WERI-Rb-1 (cell line): ENCODE data around the gene CCT7.

ENCODE experiments used
- DNase-seq: peaks from one replicate; pipeline ENCODE4 v3.0.0-alpha.2; 2020
- H3K27ac ChIP-seq: fragments of 250-450 bp; sonication (Bioruptor Pico); 2 replicates; pipeline ENCODE4 v1.5.1; 2020; ENCODE audit warnings: mild to moderate bottlenecking, moderate library complexity
- H3K27me3 ChIP-seq: fragments of 250-450 bp; sonication (Bioruptor Pico); 2 replicates; pipeline ENCODE4 v1.5.1; 2021; ENCODE audit warnings: mild to moderate bottlenecking, low read depth, moderate library complexity; ENCODE audit not compliant: insufficient read depth, severe bottlenecking
- H3K36me3 ChIP-seq: fragments of 250-450 bp; sonication (Bioruptor Pico); 2 replicates; pipeline ENCODE4 v1.5.1; 2020; ENCODE audit warnings: mild to moderate bottlenecking, moderate library complexity
- H3K4me3 ChIP-seq: 2 replicates; pipeline ENCODE4 v1.5.1; 2011; ENCODE audit warnings: low read depth, mild to moderate bottlenecking, control low read depth, low read length
- H3K9me3 ChIP-seq: fragments of 250-450 bp; sonication (Bioruptor Pico); 2 replicates; pipeline ENCODE4 v1.5.1; 2021; ENCODE audit warnings: mild to moderate bottlenecking, moderate library complexity; ENCODE audit not compliant: severe bottlenecking
- TF ChIP-seq, protein P1 (sequence below): IDR thresholded peaks from 2 replicates; pipeline ENCODE4 v1.5.1; 2011; ENCODE audit warnings: low read depth, mild to moderate bottlenecking, control low read depth, inconsistent platforms, low read length

The CCT7 gene

DNA sequence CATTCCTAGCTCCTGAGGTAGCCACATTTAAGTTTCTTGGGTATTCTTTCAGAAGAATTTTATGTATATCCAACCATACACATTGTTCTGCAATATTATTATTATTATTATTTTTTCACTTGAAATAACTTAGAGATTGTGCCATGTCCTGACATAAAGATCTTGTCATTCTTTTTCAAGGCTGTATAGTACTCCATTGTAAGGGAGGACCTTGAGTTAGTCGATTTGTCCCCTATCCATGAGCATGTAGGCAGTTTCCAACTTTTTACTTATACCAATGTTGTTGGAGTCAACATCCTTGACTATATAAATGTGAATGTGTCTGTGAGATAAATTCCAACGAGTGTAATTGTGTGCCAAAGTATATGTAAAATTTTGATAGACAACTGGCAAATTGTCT, 60.1 kb downstream of the CCT7 start:
- Histone ChIP-seq H3K4me3 (no peak overlapping the region), H3K36me3 (no peaks in the 10 kb centered on the region), H3K9me3 (peaks cover 3% of the 10 kb centered on the region), H3K27ac (no peak overlapping the region), H3K27me3 (peaks cover 56% of the 10 kb centered on the region)
- TF ChIP-seq, protein P1, sequence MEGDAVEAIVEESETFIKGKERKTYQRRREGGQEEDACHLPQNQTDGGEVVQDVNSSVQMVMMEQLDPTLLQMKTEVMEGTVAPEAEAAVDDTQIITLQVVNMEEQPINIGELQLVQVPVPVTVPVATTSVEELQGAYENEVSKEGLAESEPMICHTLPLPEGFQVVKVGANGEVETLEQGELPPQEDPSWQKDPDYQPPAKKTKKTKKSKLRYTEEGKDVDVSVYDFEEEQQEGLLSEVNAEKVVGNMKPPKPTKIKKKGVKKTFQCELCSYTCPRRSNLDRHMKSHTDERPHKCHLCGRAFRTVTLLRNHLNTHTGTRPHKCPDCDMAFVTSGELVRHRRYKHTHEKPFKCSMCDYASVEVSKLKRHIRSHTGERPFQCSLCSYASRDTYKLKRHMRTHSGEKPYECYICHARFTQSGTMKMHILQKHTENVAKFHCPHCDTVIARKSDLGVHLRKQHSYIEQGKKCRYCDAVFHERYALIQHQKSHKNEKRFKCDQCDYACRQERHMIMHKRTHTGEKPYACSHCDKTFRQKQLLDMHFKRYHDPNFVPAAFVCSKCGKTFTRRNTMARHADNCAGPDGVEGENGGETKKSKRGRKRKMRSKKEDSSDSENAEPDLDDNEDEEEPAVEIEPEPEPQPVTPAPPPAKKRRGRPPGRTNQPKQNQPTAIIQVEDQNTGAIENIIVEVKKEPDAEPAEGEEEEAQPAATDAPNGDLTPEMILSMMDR: no peak
- DNase-seq: no peak

DNA sequence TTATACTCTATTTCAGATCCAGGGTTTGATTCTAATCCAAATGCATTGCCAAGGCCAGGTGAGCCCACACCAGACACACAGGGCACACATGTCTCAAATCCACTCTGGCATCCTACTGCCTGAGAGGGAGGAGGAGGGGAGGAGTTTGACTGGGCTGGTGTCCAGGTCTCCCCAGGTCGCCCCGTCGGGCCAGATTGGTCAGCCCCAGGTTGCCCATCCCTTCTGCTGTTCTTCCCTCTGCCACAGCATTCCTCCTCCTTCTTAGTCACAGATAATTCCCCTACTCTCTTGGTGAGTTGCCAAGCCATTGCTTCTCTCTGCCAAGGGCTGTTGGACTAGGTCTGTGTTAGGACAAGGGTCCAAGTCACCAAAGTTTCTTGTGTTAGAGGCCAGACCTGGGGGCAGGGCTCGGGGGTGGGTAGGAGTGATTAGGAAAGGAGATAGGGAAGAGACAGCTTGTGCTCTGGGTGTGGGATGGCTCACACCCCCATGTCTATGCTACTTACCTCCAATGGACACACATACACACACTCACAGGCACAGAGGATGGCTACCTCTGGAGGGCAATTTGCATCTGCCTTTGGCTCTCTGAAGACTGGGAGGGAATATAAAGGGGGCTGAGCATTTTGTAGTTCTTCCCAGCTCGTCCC, 61.8 kb downstream of the CCT7 start:
- TF ChIP-seq, protein P1: no peak
- DNase-seq: no peak
- no peak overlapping the region for H3K27ac ChIP-seq
- H3K4me3 ChIP-seq: no peak overlapping the region
- peaks cover 3% of the 10 kb centered on the region for H3K9me3 ChIP-seq
- H3K36me3 ChIP-seq: no peaks in the 10 kb centered on the region
- peaks cover 50% of the 10 kb centered on the region for H3K27me3 ChIP-seq

DNA sequence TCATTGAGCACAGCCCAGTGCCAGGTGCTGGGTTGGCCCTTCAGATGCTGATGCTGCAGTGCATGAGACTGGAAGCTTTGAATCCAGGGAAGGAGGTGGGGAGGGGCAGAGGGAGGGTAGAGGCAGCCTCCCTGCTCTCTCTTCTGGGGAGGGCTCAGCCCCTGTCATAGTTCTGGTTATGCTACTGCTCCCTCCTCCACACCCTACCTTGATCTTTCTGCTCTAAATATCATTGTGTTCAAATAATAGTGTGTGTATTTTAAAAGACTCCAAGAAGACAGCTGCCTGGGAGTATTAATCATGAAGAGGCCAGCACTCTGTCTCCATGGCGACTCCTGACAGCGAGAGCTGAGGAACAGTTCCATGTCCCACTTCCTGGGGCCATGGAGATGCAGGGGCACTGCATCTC, 63.0 kb downstream of the CCT7 start:
- H3K36me3 ChIP-seq: no peaks in the 10 kb centered on the region
- H3K27ac ChIP-seq: no peak overlapping the region
- TF ChIP-seq, protein P1: no peak
- H3K9me3 ChIP-seq: peaks cover 3% of the 10 kb centered on the region
- no peak for DNase-seq
- no peak overlapping the region for H3K4me3 ChIP-seq
- peaks cover 37% of the 10 kb centered on the region for H3K27me3 ChIP-seq

DNA sequence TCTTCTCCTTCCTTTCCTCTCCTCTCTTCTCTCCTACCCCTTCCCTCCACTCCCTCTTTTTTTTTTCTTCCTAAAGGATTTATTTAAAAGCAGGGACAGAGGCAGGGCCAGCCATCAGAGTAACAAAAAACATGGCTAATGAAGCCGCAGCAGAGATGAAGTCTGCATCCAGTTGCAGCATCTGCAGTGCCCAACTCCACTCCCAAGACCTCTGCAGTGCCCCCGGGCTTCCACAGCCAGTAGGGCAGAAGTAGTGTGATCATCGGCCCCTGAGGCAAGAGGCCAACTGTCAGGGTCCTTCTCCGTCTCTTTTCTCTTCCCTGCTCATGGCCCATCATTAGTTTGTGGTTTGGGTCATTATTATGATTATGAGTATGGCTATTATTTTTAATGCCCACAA, 63.5 kb downstream of the CCT7 start:
- Histone ChIP-seq H3K27me3 (peaks cover 33% of the 10 kb centered on the region), H3K4me3 (no peak overlapping the region), H3K36me3 (no peaks in the 10 kb centered on the region), H3K9me3 (peaks cover 3% of the 10 kb centered on the region), H3K27ac (no peak overlapping the region)
- DNase-seq: no peak
- TF ChIP-seq, protein P1: no peak

DNA sequence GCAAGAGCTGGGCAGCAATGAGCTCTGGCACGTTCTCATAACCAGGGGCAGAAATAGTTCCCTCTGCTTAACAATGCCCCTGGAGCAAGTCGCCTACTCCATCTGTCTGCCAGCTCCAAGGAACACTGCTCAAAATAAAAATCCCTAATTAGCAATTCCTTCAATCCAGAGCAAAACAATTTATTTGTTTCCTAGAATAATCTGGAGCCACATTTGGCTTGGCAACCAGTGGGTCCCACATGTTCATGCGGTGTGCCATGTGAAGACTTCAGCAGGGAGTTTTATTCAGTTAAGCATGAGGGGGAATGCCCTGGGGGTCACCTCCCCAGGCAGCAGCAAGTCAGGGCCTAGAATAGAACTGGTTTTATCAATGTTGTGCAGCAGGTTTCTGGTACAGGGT, 66.8 kb downstream of the CCT7 start:
- Histone ChIP-seq H3K36me3 (no peaks in the 10 kb centered on the region), H3K4me3 (no peak overlapping the region), H3K27ac (no peak overlapping the region), H3K9me3 (no peaks in the 10 kb centered on the region), H3K27me3 (peaks cover 4% of the 10 kb centered on the region)
- DNase-seq: no peak
- TF ChIP-seq, protein P1: no peak

DNA sequence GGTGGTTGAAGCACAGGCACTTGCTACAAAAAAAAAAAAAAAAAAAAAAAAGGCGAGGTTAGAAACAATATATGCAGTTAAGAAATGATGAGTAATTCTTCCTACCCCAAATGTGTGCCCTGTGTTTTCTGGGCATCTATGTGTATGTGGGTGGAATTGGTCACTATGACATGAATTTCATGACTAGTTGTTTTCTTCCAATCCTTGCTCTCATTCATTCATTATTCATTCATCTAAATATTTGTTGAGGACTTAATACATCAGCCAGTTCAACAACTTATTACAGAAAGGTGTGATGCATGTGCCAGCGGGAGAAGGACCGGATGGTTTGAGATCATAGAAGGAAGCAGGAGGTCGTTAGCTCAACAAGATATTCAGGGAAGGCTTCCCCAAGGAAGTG, 67.5 kb downstream of the CCT7 start:
- Histone ChIP-seq H3K36me3 (no peaks in the 10 kb centered on the region), H3K9me3 (no peaks in the 10 kb centered on the region), H3K27me3 (no peaks in the 10 kb centered on the region), H3K27ac (no peak overlapping the region), H3K4me3 (no peak overlapping the region)
- TF ChIP-seq, protein P1: no peak
- DNase-seq: no peak
